OCI-LY7 (cell line): Measurements from ENCODE around the gene ALDOA.

ENCODE experiments used
- EZH2phosphoT487 ChIP-seq: fragments of 200-600 bp; sonication (generic); IDR thresholded peaks from 2 replicates; pipeline ENCODE4 v1.6.1; 2018; ENCODE audit warnings: low read depth, borderline replicate concordance, mild to moderate bottlenecking, mixed run types, antibody characterized with exemption, low read length, moderate library complexity, mixed read lengths
- TF ChIP-seq, protein P1 (sequence below): fragments of 200-600 bp; sonication (generic); conservative IDR thresholded peaks from 2 replicates; pipeline ENCODE4 v1.5.1; 2014; ENCODE audit warnings: mild to moderate bottlenecking, antibody characterized with exemption, low read length, moderate library complexity, mixed read lengths

DNA sequence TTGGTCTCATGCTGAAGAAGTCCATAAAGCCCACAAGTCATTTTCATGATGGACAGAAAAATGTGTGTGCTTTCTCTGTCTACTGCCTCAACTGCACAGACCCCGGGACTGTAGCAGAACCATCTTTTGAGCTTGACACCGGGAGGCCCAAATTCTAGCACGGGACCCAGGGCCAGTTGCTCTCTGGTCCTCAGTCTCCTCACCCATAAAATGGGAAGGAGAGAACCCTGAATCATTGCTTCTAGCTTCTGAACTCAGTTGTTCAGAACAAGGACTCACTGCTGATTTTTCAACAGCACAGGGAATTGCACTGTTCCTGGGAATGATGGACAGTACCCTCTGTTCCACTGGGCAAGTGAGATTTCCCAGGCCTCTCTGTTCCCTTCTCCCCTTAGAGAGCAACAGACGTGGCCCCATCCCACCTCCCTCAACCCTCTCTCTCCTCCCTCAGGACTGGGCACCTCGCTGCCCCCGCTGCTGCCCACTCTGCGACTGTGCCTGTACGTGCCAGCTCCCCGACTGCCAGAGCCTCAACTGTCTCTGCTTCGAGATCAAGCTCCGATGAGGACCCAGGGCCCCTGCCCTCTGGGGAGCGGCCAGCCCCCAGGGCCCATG is 2.2 kb upstream of the ALDOA start:
- TF ChIP-seq, protein P1, sequence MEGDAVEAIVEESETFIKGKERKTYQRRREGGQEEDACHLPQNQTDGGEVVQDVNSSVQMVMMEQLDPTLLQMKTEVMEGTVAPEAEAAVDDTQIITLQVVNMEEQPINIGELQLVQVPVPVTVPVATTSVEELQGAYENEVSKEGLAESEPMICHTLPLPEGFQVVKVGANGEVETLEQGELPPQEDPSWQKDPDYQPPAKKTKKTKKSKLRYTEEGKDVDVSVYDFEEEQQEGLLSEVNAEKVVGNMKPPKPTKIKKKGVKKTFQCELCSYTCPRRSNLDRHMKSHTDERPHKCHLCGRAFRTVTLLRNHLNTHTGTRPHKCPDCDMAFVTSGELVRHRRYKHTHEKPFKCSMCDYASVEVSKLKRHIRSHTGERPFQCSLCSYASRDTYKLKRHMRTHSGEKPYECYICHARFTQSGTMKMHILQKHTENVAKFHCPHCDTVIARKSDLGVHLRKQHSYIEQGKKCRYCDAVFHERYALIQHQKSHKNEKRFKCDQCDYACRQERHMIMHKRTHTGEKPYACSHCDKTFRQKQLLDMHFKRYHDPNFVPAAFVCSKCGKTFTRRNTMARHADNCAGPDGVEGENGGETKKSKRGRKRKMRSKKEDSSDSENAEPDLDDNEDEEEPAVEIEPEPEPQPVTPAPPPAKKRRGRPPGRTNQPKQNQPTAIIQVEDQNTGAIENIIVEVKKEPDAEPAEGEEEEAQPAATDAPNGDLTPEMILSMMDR, result no peak
- no peak for TF ChIP-seq EZH2phosphoT487
